Measurements from ENCODE around the gene MRPS30.

The MRPS30 gene

GRCh38 chr5:44797841-44798240 lies 10.9 kb upstream of the MRPS30 start:
- H3K27me3 ChIP-seq (replicated peaks in 2 of 5; ENCODE audit: control insufficient read depth in 4 of 5, insufficient read depth in 5 of 5, low read length in 4 of 5): no peaks in the 10 kb centered on the region
- H3K4me1 ChIP-seq (ENCODE audit: control extremely low read depth in 1 of 4, control insufficient read depth in 4 of 4, insufficient read depth in 4 of 4, low read length in 3 of 4): no peaks in the 10 kb centered on the region
- H3K9me3 ChIP-seq (ENCODE audit: control extremely low read depth in 1 of 5, control insufficient read depth in 4 of 5, insufficient read depth in 2 of 5, low read depth in 1 of 5, low read length in 4 of 5): peaks cover 0 to 44% (median 16%) of the 10 kb centered on the region in 5 experiments
- H3K36me3 ChIP-seq (ENCODE audit: control insufficient read depth in 4 of 4, insufficient read depth in 4 of 4, low read length in 3 of 4): peaks cover 0 to 5% (median 0%) of the 10 kb centered on the region in 4 experiments
- DNase-seq: no peak
- CTCF ChIA-PET: no interaction called here
- POLR2A ChIA-PET: no interaction called here
- H3K4me3 ChIP-seq (ENCODE audit: control insufficient read depth in 1 of 7, extremely low read depth in 1 of 7, insufficient read depth in 4 of 7, low read depth in 2 of 7, low read length in 6 of 7): no peak overlapping the region
- H3K27ac ChIP-seq (ENCODE audit: insufficient read depth in 1 of 2, low read depth in 1 of 2, low read length in 2 of 2, poor library complexity in 1 of 2, severe bottlenecking in 2 of 2): no peak overlapping the region
- WGBS (ENCODE audit: insufficient coverage): 95% methylated on average over 2 of the region's 3 CpGs

- DNase-seq: no peak
- Histone ChIP-seq H3K4me1 (ENCODE audit: control extremely low read depth in 1 of 4, control insufficient read depth in 4 of 4, insufficient read depth in 4 of 4, low read length in 3 of 4) (no peaks in the 10 kb centered on the region), H3K36me3 (ENCODE audit: control insufficient read depth in 4 of 4, insufficient read depth in 4 of 4, low read length in 3 of 4) (no peaks in the 10 kb centered on the region), H3K27me3 (replicated peaks in 2 of 5; ENCODE audit: control insufficient read depth in 4 of 5, insufficient read depth in 5 of 5, low read length in 4 of 5) (no peaks in the 10 kb centered on the region), H3K27ac (ENCODE audit: insufficient read depth in 1 of 2, low read depth in 1 of 2, low read length in 2 of 2, poor library complexity in 1 of 2, severe bottlenecking in 2 of 2) (no peak overlapping the region), H3K9me3 (ENCODE audit: control extremely low read depth in 1 of 5, control insufficient read depth in 4 of 5, insufficient read depth in 2 of 5, low read depth in 1 of 5, low read length in 4 of 5) (peaks cover 0 to 10% (median 3%) of the 10 kb centered on the region in 5 experiments), H3K4me3 (ENCODE audit: control insufficient read depth in 1 of 7, extremely low read depth in 1 of 7, insufficient read depth in 4 of 7, low read depth in 2 of 7, low read length in 6 of 7) (no peak overlapping the region)
- ChIA-PET POLR2A (no interaction called here), CTCF (interaction anchor here (0.7 kb wide), 1 partner anchor 1404 kb away, joined by 3 read pairs; no protein-coding TSS in a partner anchor)
- WGBS (ENCODE audit: insufficient coverage): 80% methylated on average over 1 of the region's 1 CpG
Measured at GRCh38 chr5:44801992-44802391, 6.8 kb upstream of the MRPS30 start.

- Histone ChIP-seq H3K27me3 (replicated peaks in 2 of 5; ENCODE audit: control insufficient read depth in 4 of 5, insufficient read depth in 5 of 5, low read length in 4 of 5) (no peaks in the 10 kb centered on the region), H3K36me3 (ENCODE audit: control insufficient read depth in 4 of 4, insufficient read depth in 4 of 4, low read length in 3 of 4) (peaks cover 3 to 5% (median 3%) of the 10 kb centered on the region in 4 experiments)
- WGBS (ENCODE audit: insufficient coverage): 100% methylated on average over 2 of the region's 2 CpGs
Measured at GRCh38 chr5:44806608-44807007, 2.1 kb upstream of the MRPS30 start.

GRCh38 chr5:44807269-44807668 lies 1.5 kb upstream of the MRPS30 start:
- no peak for DNase-seq
- Histone ChIP-seq H3K4me3 (ENCODE audit: control insufficient read depth in 1 of 7, extremely low read depth in 1 of 7, insufficient read depth in 4 of 7, low read depth in 2 of 7, low read length in 6 of 7) (no peak overlapping the region), H3K4me1 (ENCODE audit: control extremely low read depth in 1 of 4, control insufficient read depth in 4 of 4, insufficient read depth in 4 of 4, low read length in 3 of 4) (peaks cover 9 to 21% (median 16%) of the 10 kb centered on the region in 4 experiments), H3K27me3 (replicated peaks in 2 of 5; ENCODE audit: control insufficient read depth in 4 of 5, insufficient read depth in 5 of 5, low read length in 4 of 5) (no peaks in the 10 kb centered on the region), H3K9me3 (ENCODE audit: control extremely low read depth in 1 of 5, control insufficient read depth in 4 of 5, insufficient read depth in 2 of 5, low read depth in 1 of 5, low read length in 4 of 5) (no peaks in the 10 kb centered on the region), H3K36me3 (ENCODE audit: control insufficient read depth in 4 of 4, insufficient read depth in 4 of 4, low read length in 3 of 4) (peaks cover 3 to 8% (median 6%) of the 10 kb centered on the region in 4 experiments), H3K27ac (ENCODE audit: insufficient read depth in 1 of 2, low read depth in 1 of 2, low read length in 2 of 2, poor library complexity in 1 of 2, severe bottlenecking in 2 of 2) (no peak overlapping the region)
- CTCF ChIA-PET: no interaction called here
- POLR2A ChIA-PET: no interaction called here
- WGBS (ENCODE audit: insufficient coverage): no CpG with 5 or more reads among the region's 1 CpG

More at GRCh38 chr5:44806608-44807007, 2.1 kb upstream of the MRPS30 start:
- ChIA-PET CTCF (no interaction called here), POLR2A (no interaction called here)
- Histone ChIP-seq H3K9me3 (ENCODE audit: control extremely low read depth in 1 of 5, control insufficient read depth in 4 of 5, insufficient read depth in 2 of 5, low read depth in 1 of 5, low read length in 4 of 5) (no peaks in the 10 kb centered on the region), H3K4me3 (ENCODE audit: control insufficient read depth in 1 of 7, extremely low read depth in 1 of 7, insufficient read depth in 4 of 7, low read depth in 2 of 7, low read length in 6 of 7) (no peak overlapping the region), H3K27ac (ENCODE audit: insufficient read depth in 1 of 2, low read depth in 1 of 2, low read length in 2 of 2, poor library complexity in 1 of 2, severe bottlenecking in 2 of 2) (no peak overlapping the region), H3K4me1 (ENCODE audit: control extremely low read depth in 1 of 4, control insufficient read depth in 4 of 4, insufficient read depth in 4 of 4, low read length in 3 of 4) (peaks cover 9 to 21% (median 16%) of the 10 kb centered on the region in 4 experiments)
- no peak for DNase-seq

- Histone ChIP-seq H3K9me3 (ENCODE audit: control extremely low read depth in 1 of 5, control insufficient read depth in 4 of 5, insufficient read depth in 2 of 5, low read depth in 1 of 5, low read length in 4 of 5) (no peaks in the 10 kb centered on the region), H3K27ac (ENCODE audit: insufficient read depth in 1 of 2, low read depth in 1 of 2, low read length in 2 of 2, poor library complexity in 1 of 2, severe bottlenecking in 2 of 2) (peak overlapping the region; percentile 62 to 85), H3K4me1 (ENCODE audit: control extremely low read depth in 1 of 4, control insufficient read depth in 4 of 4, insufficient read depth in 4 of 4, low read length in 3 of 4) (peaks cover 9 to 21% (median 16%) of the 10 kb centered on the region in 4 experiments), H3K27me3 (replicated peaks in 2 of 5; ENCODE audit: control insufficient read depth in 4 of 5, insufficient read depth in 5 of 5, low read length in 4 of 5) (no peaks in the 10 kb centered on the region), H3K36me3 (ENCODE audit: control insufficient read depth in 4 of 4, insufficient read depth in 4 of 4, low read length in 3 of 4) (peaks cover 7 to 23% (median 15%) of the 10 kb centered on the region in 4 experiments), H3K4me3 (ENCODE audit: control insufficient read depth in 1 of 7, extremely low read depth in 1 of 7, insufficient read depth in 4 of 7, low read depth in 2 of 7, low read length in 6 of 7) (peak overlapping the region; percentile 82 to 98 (median 91))
- ChIA-PET CTCF (no interaction called here), POLR2A (no interaction called here)
- 0% methylated on average over 36 of the region's 45 CpGs for WGBS (ENCODE audit: insufficient coverage)
- peak; percentile 36 to 89 (median 81) for DNase-seq
Measured at GRCh38 chr5:44809215-44809955, 638 bp downstream of the MRPS30 start.

- DNase-seq: no peak
- peaks cover 9 to 21% (median 16%) of the 10 kb centered on the region in 4 experiments for H3K4me1 ChIP-seq (ENCODE audit: control extremely low read depth in 1 of 4, control insufficient read depth in 4 of 4, insufficient read depth in 4 of 4, low read length in 3 of 4)
- no peaks in the 10 kb centered on the region for H3K27me3 ChIP-seq (replicated peaks in 2 of 5; ENCODE audit: control insufficient read depth in 4 of 5, insufficient read depth in 5 of 5, low read length in 4 of 5)
- peaks cover 10 to 27% (median 19%) of the 10 kb centered on the region in 4 experiments for H3K36me3 ChIP-seq (ENCODE audit: control insufficient read depth in 4 of 4, insufficient read depth in 4 of 4, low read length in 3 of 4)
- H3K27ac ChIP-seq (ENCODE audit: insufficient read depth in 1 of 2, low read depth in 1 of 2, low read length in 2 of 2, poor library complexity in 1 of 2, severe bottlenecking in 2 of 2): peak overlapping the region; percentile 62 to 85
- H3K9me3 ChIP-seq (ENCODE audit: control extremely low read depth in 1 of 5, control insufficient read depth in 4 of 5, insufficient read depth in 2 of 5, low read depth in 1 of 5, low read length in 4 of 5): no peaks in the 10 kb centered on the region
- H3K4me3 ChIP-seq (ENCODE audit: control insufficient read depth in 1 of 7, extremely low read depth in 1 of 7, insufficient read depth in 4 of 7, low read depth in 2 of 7, low read length in 6 of 7): peak overlapping the region; percentile 82 to 98 (median 91)
- ChIA-PET CTCF (no interaction called here), POLR2A (no interaction called here)
- WGBS (ENCODE audit: insufficient coverage): no CpG with 5 or more reads among the region's 11 CpGs
Measured at GRCh38 chr5:44809956-44810420, 1.2 kb downstream of the MRPS30 start.

GRCh38 chr5:44814761-44815160 lies 6.0 kb downstream of the MRPS30 start:
- H3K27me3 ChIP-seq (replicated peaks in 2 of 5; ENCODE audit: control insufficient read depth in 4 of 5, insufficient read depth in 5 of 5, low read length in 4 of 5): no peaks in the 10 kb centered on the region
- H3K9me3 ChIP-seq (ENCODE audit: control extremely low read depth in 1 of 5, control insufficient read depth in 4 of 5, insufficient read depth in 2 of 5, low read depth in 1 of 5, low read length in 4 of 5): no peaks in the 10 kb centered on the region
- 100% methylated on average over 1 of the region's 2 CpGs for WGBS (ENCODE audit: insufficient coverage)
- H3K4me3 ChIP-seq (ENCODE audit: control insufficient read depth in 1 of 7, extremely low read depth in 1 of 7, insufficient read depth in 4 of 7, low read depth in 2 of 7, low read length in 6 of 7): no peak overlapping the region
- H3K4me1 ChIP-seq (ENCODE audit: control extremely low read depth in 1 of 4, control insufficient read depth in 4 of 4, insufficient read depth in 4 of 4, low read length in 3 of 4): peaks cover under 1 to 12% (median 10%) of the 10 kb centered on the region in 4 experiments
- no peak for DNase-seq
- CTCF ChIA-PET: no interaction called here
- POLR2A ChIA-PET: no interaction called here
- peaks cover 12 to 68% (median 32%) of the 10 kb centered on the region in 4 experiments for H3K36me3 ChIP-seq (ENCODE audit: control insufficient read depth in 4 of 4, insufficient read depth in 4 of 4, low read length in 3 of 4)
- no peak overlapping the region for H3K27ac ChIP-seq (ENCODE audit: insufficient read depth in 1 of 2, low read depth in 1 of 2, low read length in 2 of 2, poor library complexity in 1 of 2, severe bottlenecking in 2 of 2)
